Fibroblast of lung (primary cell): ENCODE measurements around the gene QARS1. TPM values are rescaled to one million over a fixed set of nuclear protein-coding genes. Genes with fewer than 3 reads are reported as not detected.
A peak's percentile ranks its signal among the peaks of the same experiment; 100 is the strongest.

ENCODE experiments used
- DNase-seq, 2 donors: peaks; one replicate each; pipeline versions ENCODE4 v3.0.0 to v3.0.0-alpha.2; 2010; ENCODE audit warnings: low read depth in 2 of 2
- H2AFZ ChIP-seq: 2 replicates; pipeline ENCODE4 v1.5.1; 2012; ENCODE audit warnings: low read length, control low read depth, inconsistent platforms
- H3K27ac ChIP-seq: 2 replicates; pipeline ENCODE4 v1.5.1; 2011; ENCODE audit warnings: low read length, control low read depth; ENCODE audit not compliant: insufficient read depth
- H3K27me3 ChIP-seq: 2 replicates; pipeline ENCODE4 v1.5.1; 2011; ENCODE audit warnings: mild to moderate bottlenecking, low read length; ENCODE audit not compliant: control insufficient read depth, insufficient read depth
- H3K36me3 ChIP-seq: 2 replicates; pipeline ENCODE4 v1.5.1; 2011; ENCODE audit warnings: low read length; ENCODE audit not compliant: control insufficient read depth, insufficient read depth
- H3K4me1 ChIP-seq: 2 replicates; pipeline ENCODE4 v1.5.1; 2011; ENCODE audit warnings: low read length; ENCODE audit not compliant: control insufficient read depth, insufficient read depth; ENCODE audit errors: extremely low read depth
- H3K4me2 ChIP-seq: 2 replicates; pipeline ENCODE4 v1.5.1; 2011; ENCODE audit warnings: low read length, control low read depth; ENCODE audit not compliant: insufficient read depth; ENCODE audit errors: extremely low read depth
- H3K4me3 ChIP-seq, 4 experiments: fragments of 200-600 bp in 1 of 4; sonication (generic) in 1 of 4; replicated peaks in 1 of 4; 2 replicates each; pipeline ENCODE4 v1.5.1; 2011 to 2016; ENCODE audit warnings: low read length in 4 of 4, low read depth in 3 of 4, mild to moderate bottlenecking in 3 of 4, control low read depth in 2 of 4, inconsistent platforms in 1 of 4, mixed read lengths in 1 of 4; ENCODE audit not compliant: insufficient read depth in 1 of 4; ENCODE audit errors: control extremely low read depth in 1 of 4
- H3K79me2 ChIP-seq: 2 replicates; pipeline ENCODE4 v1.5.1; 2012; ENCODE audit warnings: mild to moderate bottlenecking, low read length, inconsistent platforms; ENCODE audit not compliant: control insufficient read depth, insufficient read depth
- H3K9ac ChIP-seq: 2 replicates; pipeline ENCODE4 v1.5.1; 2011; ENCODE audit warnings: mild to moderate bottlenecking, low read length, control low read depth; ENCODE audit not compliant: insufficient read depth
- H3K9me3 ChIP-seq: 2 replicates; pipeline ENCODE4 v1.5.1; 2012; ENCODE audit warnings: low read depth, low read length; ENCODE audit not compliant: control insufficient read depth, insufficient read depth
- H4K20me1 ChIP-seq: 2 replicates; pipeline ENCODE4 v1.5.1; 2011; ENCODE audit warnings: low read length; ENCODE audit not compliant: control insufficient read depth, insufficient read depth; ENCODE audit errors: extremely low read depth
- CTCF ChIP-seq, 2 donors: IDR thresholded peaks in 1 of 2; conservative IDR thresholded peaks in 1 of 2; 1 replicate in 1 of 2; 2 replicates in 1 of 2; pipeline ENCODE4 v1.5.1; 2011 to 2012; ENCODE audit warnings: low read length in 2 of 2, control low read depth in 1 of 2, inconsistent platforms in 1 of 2, low read depth in 1 of 2, mild to moderate bottlenecking in 1 of 2
- EZH2 ChIP-seq: IDR thresholded peaks from 2 replicates; pipeline ENCODE4 v1.5.1; 2012; ENCODE audit warnings: low read length, control low read depth, mild to moderate bottlenecking; ENCODE audit errors: missing control alignments
- polyA plus RNA-seq, 2 donors: library from polyadenylated mRNA; depleted of rRNA in 1 of 2; stranded (reverse) in 1 of 2; unstranded in 1 of 2; fragments of >200 nt; gene quantifications; 2 replicates each; pipeline ENCODE4 v1.2.1, GENCODE V29; 2011 to 2012; ENCODE audit warnings: missing spikeins in 1 of 2
- total RNA-seq: library from RNA; depleted of rRNA; stranded (reverse); fragments of >200 nt; gene quantifications from 2 replicates; pipeline ENCODE4 v1.2.1, GENCODE V29; 2014

The QARS1 gene
- total and polyA plus RNA-seq, 2 donors (not counting 1 experiment from before 2014, with no cell fraction given), result 164 to 304 TPM

DNA sequence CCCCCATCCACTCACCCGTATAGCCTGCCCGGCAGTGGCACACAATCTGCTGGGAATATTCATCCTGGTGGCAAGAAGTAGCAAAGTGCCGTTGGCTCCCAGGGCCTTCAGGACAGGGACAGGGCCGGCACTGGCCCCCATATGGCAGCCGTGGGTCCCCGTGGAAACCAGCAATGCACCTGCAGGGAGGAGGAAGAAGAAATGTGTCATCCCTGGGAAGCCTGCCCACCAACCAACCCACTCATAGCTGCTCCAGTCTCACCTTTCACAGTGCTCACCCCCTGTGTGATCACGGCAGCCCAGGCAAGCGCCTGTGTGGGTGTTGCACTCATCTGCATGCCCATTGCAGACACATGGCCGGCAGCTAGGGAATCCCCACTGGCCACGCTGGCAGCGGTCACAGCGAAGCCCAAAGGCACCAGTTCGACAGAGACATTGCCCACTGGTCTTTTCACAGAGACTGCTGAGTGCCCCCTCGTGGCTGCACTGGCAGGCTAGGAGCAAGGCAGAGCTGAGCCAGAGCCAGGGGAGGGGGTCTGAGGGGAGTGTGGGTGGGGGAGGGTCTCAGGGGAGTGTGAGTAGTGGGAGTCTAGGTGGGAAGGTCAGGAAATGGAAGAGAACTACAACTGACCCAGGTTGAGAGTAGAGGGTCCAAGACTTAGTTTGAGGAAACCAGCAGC is 20.6 kb upstream of the QARS1 start:
- no peaks in the 10 kb centered on the region for H3K27me3 ChIP-seq
- H3K4me3 ChIP-seq, result no peak overlapping the region
- H3K4me2 ChIP-seq, result no peak overlapping the region
- no peak overlapping the region for H3K27ac ChIP-seq
- H3K4me1 ChIP-seq, result no peaks in the 10 kb centered on the region
- peaks cover 8% of the 10 kb centered on the region for H3K79me2 ChIP-seq
- H2AFZ ChIP-seq, result no peak overlapping the region
- peak in 1 of 2 donors; percentile 20 for DNase-seq
- TF ChIP-seq EZH2, result no peak
- peak in 1 of 2 donors; percentile 2 for TF ChIP-seq CTCF (conservative IDR thresholded peaks at IDR 0.05 in 1 of 2, IDR thresholded peaks at IDR 0.05 in 1 of 2; ENCODE audit: low read depth in 1 of 2, low read length in 2 of 2)
- no peaks in the 10 kb centered on the region for H4K20me1 ChIP-seq
- H3K36me3 ChIP-seq, result peaks cover 49% of the 10 kb centered on the region
- no peaks in the 10 kb centered on the region for H3K9me3 ChIP-seq
- H3K9ac ChIP-seq, result no peak overlapping the region

DNA sequence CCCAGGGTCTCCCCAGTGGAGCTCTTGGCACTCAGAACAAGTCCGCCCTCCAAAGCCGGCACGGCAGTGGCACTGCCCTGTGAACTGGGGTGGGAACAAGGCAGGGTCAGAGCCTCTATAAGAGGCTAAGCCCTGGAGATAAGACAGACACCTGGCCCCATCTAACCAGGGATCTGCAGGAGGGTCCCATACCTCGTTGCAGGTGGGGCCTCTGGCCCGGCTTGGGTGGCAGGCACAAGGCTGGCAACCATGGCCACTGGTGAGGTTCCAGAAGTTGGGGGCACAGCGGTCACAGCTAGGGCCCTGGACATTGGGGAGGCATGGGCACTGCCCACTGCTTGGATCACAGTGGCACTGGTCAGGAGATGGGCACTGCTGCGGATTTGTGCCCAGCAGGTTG is 19.6 kb upstream of the QARS1 start:
- DNase-seq, result no peak
- H4K20me1 ChIP-seq, result no peaks in the 10 kb centered on the region
- H3K27ac ChIP-seq, result no peak overlapping the region
- H3K9me3 ChIP-seq, result no peaks in the 10 kb centered on the region
- H3K79me2 ChIP-seq, result peaks cover 11% of the 10 kb centered on the region
- peaks cover 44% of the 10 kb centered on the region for H3K36me3 ChIP-seq
- H3K27me3 ChIP-seq, result no peaks in the 10 kb centered on the region
- no peak overlapping the region for H3K4me2 ChIP-seq
- H3K4me1 ChIP-seq, result peaks cover 9% of the 10 kb centered on the region
- TF ChIP-seq EZH2, result no peak
- TF ChIP-seq CTCF (conservative IDR thresholded peaks at IDR 0.05 in 1 of 2, IDR thresholded peaks at IDR 0.05 in 1 of 2; ENCODE audit: low read depth in 1 of 2, low read length in 2 of 2), result no peak
- H2AFZ ChIP-seq, result no peak overlapping the region
- no peak overlapping the region for H3K9ac ChIP-seq
- no peak overlapping the region for H3K4me3 ChIP-seq

DNA sequence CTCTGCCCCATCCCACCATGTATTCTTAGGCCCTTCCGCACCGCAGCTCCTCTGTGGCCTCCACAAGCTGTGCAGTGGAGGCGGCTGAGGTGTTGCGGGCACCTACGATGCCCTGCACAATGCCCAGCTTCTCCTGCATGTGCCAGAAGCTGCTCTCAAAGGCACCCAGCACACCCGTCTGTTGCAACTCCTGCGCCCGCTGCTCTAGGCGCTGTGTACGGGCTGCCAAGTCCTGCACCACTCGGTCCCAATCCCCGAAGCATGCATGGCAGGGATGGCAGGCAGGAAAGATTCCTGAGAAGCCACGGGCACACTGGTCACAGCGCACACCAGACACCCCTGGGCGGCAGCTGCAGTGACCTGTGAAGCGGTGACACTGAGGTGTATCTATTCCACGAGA is 19.1 kb upstream of the QARS1 start:
- H3K4me1 ChIP-seq, result peaks cover 9% of the 10 kb centered on the region
- TF ChIP-seq EZH2, result no peak
- TF ChIP-seq CTCF (conservative IDR thresholded peaks at IDR 0.05 in 1 of 2, IDR thresholded peaks at IDR 0.05 in 1 of 2; ENCODE audit: low read depth in 1 of 2, low read length in 2 of 2), result no peak
- H3K9ac ChIP-seq, result no peak overlapping the region
- H3K4me2 ChIP-seq, result no peak overlapping the region
- H3K79me2 ChIP-seq, result peaks cover 16% of the 10 kb centered on the region
- H4K20me1 ChIP-seq, result no peaks in the 10 kb centered on the region
- H2AFZ ChIP-seq, result no peak overlapping the region
- no peak for DNase-seq
- peaks cover 43% of the 10 kb centered on the region for H3K36me3 ChIP-seq
- H3K27me3 ChIP-seq, result no peaks in the 10 kb centered on the region
- no peaks in the 10 kb centered on the region for H3K9me3 ChIP-seq
- no peak overlapping the region for H3K27ac ChIP-seq
- H3K4me3 ChIP-seq, result no peak overlapping the region
